OCI-LY7 (cell line): ENCODE measurements around the gene SF3A1.

Source experiments
- EZH2phosphoT487 ChIP-seq: fragments of 200-600 bp; sonication (generic); IDR thresholded peaks from 2 replicates; pipeline ENCODE4 v1.6.1; 2018; ENCODE audit warnings: low read depth, borderline replicate concordance, mild to moderate bottlenecking, mixed run types, antibody characterized with exemption, low read length, moderate library complexity, mixed read lengths
- TF ChIP-seq, protein P1 (sequence below): fragments of 200-600 bp; sonication (generic); conservative IDR thresholded peaks from 2 replicates; pipeline ENCODE4 v1.5.1; 2014; ENCODE audit warnings: mild to moderate bottlenecking, antibody characterized with exemption, low read length, moderate library complexity, mixed read lengths

DNA sequence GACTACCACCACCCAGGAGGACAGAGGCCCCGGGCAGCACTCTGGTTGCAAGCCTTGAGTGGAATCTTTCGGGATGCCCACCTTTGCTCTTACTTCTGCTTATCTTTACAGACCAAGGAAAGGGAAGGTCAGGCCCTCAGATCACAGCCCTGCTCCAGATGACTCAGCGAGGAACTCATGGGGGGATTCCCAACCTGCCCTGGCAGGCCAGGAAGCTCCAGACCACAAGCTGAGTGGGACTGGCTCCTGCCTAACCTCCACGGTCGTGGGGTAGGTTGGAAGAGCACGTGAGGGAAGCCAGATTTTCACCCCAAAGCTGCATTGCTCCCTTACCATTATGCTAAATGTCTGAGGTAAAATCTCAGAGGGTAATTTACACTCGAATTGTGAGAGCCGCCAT lies 41.8 kb downstream of the SF3A1 start:
- TF ChIP-seq, protein P1, sequence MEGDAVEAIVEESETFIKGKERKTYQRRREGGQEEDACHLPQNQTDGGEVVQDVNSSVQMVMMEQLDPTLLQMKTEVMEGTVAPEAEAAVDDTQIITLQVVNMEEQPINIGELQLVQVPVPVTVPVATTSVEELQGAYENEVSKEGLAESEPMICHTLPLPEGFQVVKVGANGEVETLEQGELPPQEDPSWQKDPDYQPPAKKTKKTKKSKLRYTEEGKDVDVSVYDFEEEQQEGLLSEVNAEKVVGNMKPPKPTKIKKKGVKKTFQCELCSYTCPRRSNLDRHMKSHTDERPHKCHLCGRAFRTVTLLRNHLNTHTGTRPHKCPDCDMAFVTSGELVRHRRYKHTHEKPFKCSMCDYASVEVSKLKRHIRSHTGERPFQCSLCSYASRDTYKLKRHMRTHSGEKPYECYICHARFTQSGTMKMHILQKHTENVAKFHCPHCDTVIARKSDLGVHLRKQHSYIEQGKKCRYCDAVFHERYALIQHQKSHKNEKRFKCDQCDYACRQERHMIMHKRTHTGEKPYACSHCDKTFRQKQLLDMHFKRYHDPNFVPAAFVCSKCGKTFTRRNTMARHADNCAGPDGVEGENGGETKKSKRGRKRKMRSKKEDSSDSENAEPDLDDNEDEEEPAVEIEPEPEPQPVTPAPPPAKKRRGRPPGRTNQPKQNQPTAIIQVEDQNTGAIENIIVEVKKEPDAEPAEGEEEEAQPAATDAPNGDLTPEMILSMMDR = no peak
- no peak for TF ChIP-seq EZH2phosphoT487
